ENCODE results near the gene DDX10.

DNA sequence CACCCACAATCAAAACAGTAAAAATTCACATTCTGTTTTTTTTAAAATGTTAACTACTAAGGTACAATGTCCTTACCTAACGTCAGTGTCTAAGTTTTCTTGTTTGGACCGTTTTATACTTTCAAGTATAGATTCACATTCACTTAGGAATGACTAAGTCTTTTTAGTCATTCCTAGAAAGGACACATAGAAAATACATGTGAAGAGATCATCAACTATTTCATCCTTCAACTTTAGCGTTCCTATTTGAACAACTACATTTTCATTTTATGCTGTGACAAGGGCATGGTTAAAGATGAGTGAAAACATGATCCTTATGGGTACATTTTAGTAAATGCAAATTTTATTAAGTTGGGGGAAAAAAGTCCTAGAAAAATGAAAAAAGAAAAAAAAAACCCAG lies 62.8 kb downstream of the DDX10 start:
- TF ChIP-seq, protein P1, sequence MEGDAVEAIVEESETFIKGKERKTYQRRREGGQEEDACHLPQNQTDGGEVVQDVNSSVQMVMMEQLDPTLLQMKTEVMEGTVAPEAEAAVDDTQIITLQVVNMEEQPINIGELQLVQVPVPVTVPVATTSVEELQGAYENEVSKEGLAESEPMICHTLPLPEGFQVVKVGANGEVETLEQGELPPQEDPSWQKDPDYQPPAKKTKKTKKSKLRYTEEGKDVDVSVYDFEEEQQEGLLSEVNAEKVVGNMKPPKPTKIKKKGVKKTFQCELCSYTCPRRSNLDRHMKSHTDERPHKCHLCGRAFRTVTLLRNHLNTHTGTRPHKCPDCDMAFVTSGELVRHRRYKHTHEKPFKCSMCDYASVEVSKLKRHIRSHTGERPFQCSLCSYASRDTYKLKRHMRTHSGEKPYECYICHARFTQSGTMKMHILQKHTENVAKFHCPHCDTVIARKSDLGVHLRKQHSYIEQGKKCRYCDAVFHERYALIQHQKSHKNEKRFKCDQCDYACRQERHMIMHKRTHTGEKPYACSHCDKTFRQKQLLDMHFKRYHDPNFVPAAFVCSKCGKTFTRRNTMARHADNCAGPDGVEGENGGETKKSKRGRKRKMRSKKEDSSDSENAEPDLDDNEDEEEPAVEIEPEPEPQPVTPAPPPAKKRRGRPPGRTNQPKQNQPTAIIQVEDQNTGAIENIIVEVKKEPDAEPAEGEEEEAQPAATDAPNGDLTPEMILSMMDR (IDR thresholded peaks at IDR 0.05): no peak
- TF ChIP-seq ZFX (IDR thresholded peaks at IDR 0.05; ENCODE audit: borderline replicate concordance): no peak
